GM12801 (cell line): ENCODE data around the gene CHST6.

Experiments used
- CTCF ChIP-seq: IDR thresholded peaks from one replicate; pipeline ENCODE4 v1.5.1; 2011; ENCODE audit warnings: control low read depth; ENCODE audit not compliant: insufficient read length; ENCODE audit errors: extremely low read depth

The CHST6 gene

DNA sequence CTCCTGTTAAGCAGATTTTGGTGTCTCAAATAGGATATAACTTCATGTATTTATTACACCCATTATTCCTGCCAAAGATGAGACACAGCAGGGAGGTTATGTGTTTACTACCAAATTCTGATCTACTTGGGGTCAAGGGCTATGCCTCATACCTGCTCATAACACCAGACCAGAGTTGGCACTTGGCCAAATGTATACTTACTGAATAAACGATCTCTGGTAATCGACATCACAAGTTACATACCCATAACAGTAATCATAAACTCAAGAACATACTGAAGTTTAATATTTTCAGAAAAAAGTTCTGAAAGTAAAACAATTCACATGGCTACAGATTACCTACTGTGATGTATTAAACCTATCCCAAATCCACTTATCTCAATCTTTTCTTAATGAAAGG is 33.7 kb downstream of the CHST6 start:
- TF ChIP-seq CTCF = no peak

GRCh38 chr16:75460446-75460845 is 34.8 kb downstream of the CHST6 start:
- no peak for TF ChIP-seq CTCF

DNA sequence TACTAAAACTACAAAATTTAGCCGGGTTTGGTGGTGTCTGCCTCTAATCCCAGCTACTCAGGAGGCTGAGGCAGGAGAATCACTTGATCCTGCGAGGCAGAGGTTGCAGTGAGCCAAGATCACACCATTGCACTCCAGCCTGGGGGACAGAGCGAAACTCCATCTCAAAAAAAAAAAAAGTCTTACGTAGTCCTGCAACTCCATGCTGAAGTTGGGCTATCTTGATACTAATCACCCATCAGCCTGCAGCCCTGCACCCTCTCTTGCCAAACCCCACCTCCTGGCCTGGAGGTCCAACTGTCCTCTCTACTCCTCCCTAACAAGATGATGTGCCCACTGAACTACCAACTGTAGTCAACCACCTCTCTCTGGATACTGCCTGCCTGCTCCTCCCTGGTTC is 35.5 kb downstream of the CHST6 start:
- TF ChIP-seq CTCF = no peak

GRCh38 chr16:75458439-75458838 is 36.8 kb downstream of the CHST6 start:
- no peak for TF ChIP-seq CTCF

- TF ChIP-seq CTCF = no peak
These were observed 37.2 kb downstream of the CHST6 start for GRCh38 chr16:75458029-75458428.

GRCh38 chr16:75457485-75458021 is 37.7 kb downstream of the CHST6 start:
- no peak for TF ChIP-seq CTCF

- TF ChIP-seq CTCF = no peak
These were observed 38.3 kb downstream of the CHST6 start for GRCh38 chr16:75456971-75457370.

DNA sequence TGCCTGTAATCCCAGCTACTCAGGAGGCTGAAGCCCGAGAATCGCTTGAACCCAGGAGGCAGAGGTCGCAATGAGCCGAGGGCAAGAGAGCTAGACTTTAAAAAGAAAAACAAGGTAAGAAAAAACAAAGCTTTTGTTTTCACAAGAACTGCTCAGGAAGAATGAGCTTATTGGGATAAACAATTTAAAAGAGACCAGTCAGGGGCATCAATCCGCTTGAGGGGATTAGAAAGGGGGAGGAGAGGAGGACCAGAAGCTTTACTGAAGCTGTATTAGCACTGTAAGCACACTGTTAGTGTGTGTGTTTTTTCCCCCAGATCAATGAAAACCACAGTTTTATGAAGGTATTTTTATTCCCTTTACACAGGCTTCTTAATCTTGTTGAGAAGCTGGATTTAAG is 39.6 kb downstream of the CHST6 start:
- TF ChIP-seq CTCF = no peak
